Activated naive CD4-positive, alpha-beta T cell treated with anti-CD3 and anti-CD28 coated beads for 36 hours (primary cell): ENCODE results near the gene TANK. TPM values are rescaled to one million over a fixed set of nuclear protein-coding genes. Genes with fewer than 3 reads are reported as not detected.

ENCODE experiments used
- CTCF ChIA-PET: fragments of 350-600 bp; sonication (Branson Sonifier 250); formaldehyde crosslinking; loops from one replicate; lab custom pipeline; 2021; ENCODE audit warnings: antibody characterized with exemption; lab: Charles Lee
- DNase-seq: peaks from one replicate; pipeline ENCODE4 v3.0.0-alpha.2; 2020
- H3K27ac Mint-ChIP-seq: one replicate; pipeline ENCODE4 v1.8.0; 2021; ENCODE audit warnings: mild to moderate bottlenecking, mixed read lengths
- H3K27me3 Mint-ChIP-seq: one replicate; pipeline ENCODE4 v1.8.0; 2021; ENCODE audit warnings: low read depth, mixed read lengths
- H3K36me3 Mint-ChIP-seq: one replicate; pipeline ENCODE4 v1.8.0; 2021; ENCODE audit warnings: low read depth, mixed read lengths
- H3K4me1 Mint-ChIP-seq: one replicate; pipeline ENCODE4 v1.8.0; 2021; ENCODE audit warnings: low read depth, mixed read lengths
- H3K4me3 Mint-ChIP-seq: one replicate; pipeline ENCODE4 v1.8.0; 2021; ENCODE audit warnings: mild to moderate bottlenecking, moderate library complexity, mixed read lengths
- H3K9me3 Mint-ChIP-seq: one replicate; pipeline ENCODE4 v1.8.0; 2021; ENCODE audit warnings: mixed read lengths
- intact Hi-C: fragments of 100-400 bp; cut with micrococcal nuclease; formaldehyde crosslinking; loops from one replicate; pipeline ENCODE4 v1.15.1; 2023
- total RNA-seq, 2 experiments: library from RNA; stranded (reverse); gene quantifications; one replicate each; pipeline ENCODE4 v1.2.3, GENCODE V29; 2021

TANK gene, protein sequence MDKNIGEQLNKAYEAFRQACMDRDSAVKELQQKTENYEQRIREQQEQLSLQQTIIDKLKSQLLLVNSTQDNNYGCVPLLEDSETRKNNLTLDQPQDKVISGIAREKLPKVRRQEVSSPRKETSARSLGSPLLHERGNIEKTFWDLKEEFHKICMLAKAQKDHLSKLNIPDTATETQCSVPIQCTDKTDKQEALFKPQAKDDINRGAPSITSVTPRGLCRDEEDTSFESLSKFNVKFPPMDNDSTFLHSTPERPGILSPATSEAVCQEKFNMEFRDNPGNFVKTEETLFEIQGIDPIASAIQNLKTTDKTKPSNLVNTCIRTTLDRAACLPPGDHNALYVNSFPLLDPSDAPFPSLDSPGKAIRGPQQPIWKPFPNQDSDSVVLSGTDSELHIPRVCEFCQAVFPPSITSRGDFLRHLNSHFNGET
- 10 to 100 TPM; 48.6 to 50.4 TPM for total RNA-seq

DNA sequence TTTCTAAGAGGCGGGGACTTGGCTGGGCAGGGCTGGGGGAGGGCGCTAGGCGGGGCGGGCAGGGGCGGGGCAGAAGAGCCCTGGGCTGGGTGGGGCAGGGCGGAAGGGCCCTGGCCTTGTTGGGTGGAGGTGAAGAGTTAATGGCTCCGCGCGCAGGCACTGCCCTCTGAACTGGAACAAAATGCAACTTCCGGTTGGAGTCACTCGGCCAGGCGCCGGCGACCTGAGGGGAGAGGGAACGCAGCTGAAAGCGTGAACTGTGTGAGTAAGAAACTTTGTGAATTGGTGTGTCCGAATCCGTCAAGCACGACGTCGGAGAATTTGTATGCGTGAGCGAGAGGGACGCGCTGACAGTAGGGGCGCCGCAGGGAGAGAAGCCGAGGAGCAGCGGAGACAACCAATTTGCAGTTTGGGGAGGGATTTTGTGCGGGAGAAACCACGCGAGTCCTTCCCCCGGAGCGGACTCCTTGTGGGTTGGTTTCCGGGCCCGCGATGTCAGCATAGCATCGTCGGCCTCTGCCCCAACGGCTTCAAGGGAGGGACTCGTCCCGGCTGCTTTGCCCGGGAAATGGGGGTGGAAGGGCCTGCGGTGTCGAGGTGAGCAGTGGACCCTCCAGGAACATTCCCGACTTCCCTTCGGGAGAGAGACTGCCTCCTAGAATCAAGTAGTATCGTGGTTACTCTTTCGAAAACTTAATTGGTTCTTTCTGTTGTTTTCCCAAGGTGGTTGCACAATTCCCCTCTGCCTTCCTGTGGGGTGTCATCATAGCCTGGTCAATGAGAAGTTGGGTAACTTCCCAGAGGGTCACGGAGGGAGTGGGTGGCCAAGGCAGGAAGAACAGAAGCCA, at the start of gene TANK:
TANK (plus strand) TSS at position 203 of the 848 bp plus-strand sequence. CDS start 19,235 bp downstream, outside the sequence.
- Mint-ChIP-seq H3K4me1 (peaks cover 48% of the 10 kb centered on the region), H3K27me3 (no peaks in the 10 kb centered on the region), H3K4me3 (peak within 1 kb of the TSS; percentile 96), H3K9me3 (no peaks in the 10 kb centered on the region), H3K36me3 (peaks cover 30% of the 10 kb centered on the region), H3K27ac (peak within 1 kb of the TSS; percentile 99)
- DNase-seq: peak; percentile 94
- intact Hi-C loops: loop anchor here (1.0 to 10.0 kb wide), 11 partner anchors 23 to 1448 kb away; partner anchors contain the start of genes IFIH1, MARCHF7, PSMD14 and RBMS1
- CTCF ChIA-PET: interaction anchor here (0.7 to 1.0 kb wide), 2 partner anchors 72 to 82 kb away, joined by 3 read pairs; no protein-coding TSS in a partner anchor

DNA sequence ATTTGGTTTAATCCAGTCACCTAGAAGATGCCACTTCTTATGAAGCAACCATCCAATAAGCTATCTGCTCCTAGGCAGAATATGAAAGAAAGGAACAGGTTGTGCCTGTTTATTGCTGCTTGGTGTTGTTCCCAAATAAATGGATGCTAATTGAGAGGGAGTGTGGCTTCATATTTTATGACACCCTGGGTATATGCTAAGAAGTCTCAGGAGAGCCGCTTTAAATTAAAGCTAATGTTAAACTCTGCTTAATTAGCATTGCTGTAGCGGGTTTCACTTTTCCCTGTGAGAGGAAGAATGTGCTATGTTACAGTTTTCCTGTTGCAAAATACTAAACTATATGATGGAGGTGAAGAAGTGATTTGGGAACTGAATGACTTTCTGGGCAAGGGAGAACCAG, 48.7 kb upstream of the TANK start:
- H3K27me3 Mint-ChIP-seq: peaks cover 2% of the 10 kb centered on the region
- intact Hi-C loops: no loop called here
- no peaks in the 10 kb centered on the region for H3K9me3 Mint-ChIP-seq
- H3K4me3 Mint-ChIP-seq: no peak overlapping the region
- peaks cover 5% of the 10 kb centered on the region for H3K4me1 Mint-ChIP-seq
- CTCF ChIA-PET: interaction anchor here (0.6 to 1.1 kb wide), 3 partner anchors 35 to 79 kb away, joined by 3 to 4 read pairs (median 3); no protein-coding TSS in a partner anchor
- H3K27ac Mint-ChIP-seq: no peak overlapping the region
- no peak for DNase-seq
- no peaks in the 10 kb centered on the region for H3K36me3 Mint-ChIP-seq

DNA sequence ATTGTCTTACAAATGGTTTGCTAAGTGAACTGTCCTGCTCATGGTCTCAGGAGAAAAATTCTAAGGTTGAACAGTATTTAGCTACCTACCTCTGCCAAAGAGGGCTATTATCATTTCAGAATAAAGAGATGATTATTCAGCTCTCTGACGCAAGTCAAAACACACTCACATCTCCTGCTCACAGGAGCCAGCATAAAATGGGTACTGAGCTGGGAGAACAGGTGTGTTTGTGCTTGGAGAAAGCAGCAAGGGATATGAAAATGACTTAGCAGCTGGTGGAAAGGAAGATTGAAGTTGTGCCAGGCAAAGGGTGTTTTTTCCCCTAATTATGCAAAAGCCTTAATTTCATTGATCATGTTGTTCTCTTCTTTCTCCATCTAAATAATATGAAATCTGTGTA, 47.3 kb upstream of the TANK start:
- Mint-ChIP-seq H3K4me3 (no peak overlapping the region), H3K9me3 (no peaks in the 10 kb centered on the region), H3K4me1 (no peaks in the 10 kb centered on the region), H3K27ac (no peak overlapping the region), H3K27me3 (peaks cover 2% of the 10 kb centered on the region), H3K36me3 (no peaks in the 10 kb centered on the region)
- DNase-seq: no peak
- CTCF ChIA-PET: interaction anchor here (1.0 kb wide), 1 partner anchor 111 kb away, joined by 3 read pairs; no protein-coding TSS in a partner anchor
- intact Hi-C loops: no loop called here

DNA sequence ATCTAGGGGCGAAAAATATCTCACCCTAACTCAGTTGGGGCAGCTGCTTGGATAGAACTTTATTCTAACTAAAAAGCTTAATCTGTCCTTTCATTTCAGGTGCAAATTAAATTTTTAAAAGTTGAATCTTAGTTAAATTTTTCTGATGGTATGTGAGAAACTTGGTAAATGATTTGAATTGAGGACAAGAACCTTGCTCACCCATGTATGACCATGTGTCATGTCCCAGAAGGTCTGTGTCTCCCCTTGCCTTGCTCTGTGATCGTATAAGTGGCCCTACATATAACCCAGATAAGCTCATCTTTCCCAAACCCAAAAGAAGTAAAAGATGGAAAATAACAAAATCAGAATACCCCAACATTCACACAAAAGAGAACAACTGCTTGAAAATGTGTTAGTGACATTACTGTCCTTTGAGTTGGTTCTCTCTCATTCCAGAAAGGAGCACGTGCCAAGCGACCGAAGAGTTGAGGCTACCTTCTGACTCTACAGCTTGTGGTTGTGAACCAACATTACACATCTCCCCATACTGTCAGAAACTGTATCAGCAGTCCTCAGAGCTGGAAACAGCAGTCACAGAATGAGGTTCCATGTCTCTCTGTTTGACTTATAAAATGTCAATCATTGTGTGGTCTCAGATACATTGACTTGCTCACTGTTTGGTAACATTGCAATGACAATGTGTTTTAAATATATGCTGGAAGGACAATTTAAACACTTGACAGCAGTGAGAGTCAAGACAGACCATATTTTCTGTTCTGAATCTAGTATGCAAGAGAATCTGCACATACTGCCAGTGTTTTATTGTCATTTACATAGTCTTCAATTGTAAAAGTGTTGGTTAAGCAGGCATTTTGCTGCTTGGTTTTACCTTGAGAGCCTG, 46.3 kb upstream of the TANK start:
- Mint-ChIP-seq H3K36me3 (no peaks in the 10 kb centered on the region), H3K27ac (no peak overlapping the region), H3K4me1 (no peaks in the 10 kb centered on the region), H3K27me3 (peaks cover 2% of the 10 kb centered on the region), H3K9me3 (no peaks in the 10 kb centered on the region), H3K4me3 (no peak overlapping the region)
- DNase-seq: no peak
- CTCF ChIA-PET: interaction anchor here (1.0 to 1.5 kb wide), 3 partner anchors 9 to 110 kb away, joined by 3 to 4 read pairs (median 3); no protein-coding TSS in a partner anchor
- intact Hi-C loops: no loop called here

DNA sequence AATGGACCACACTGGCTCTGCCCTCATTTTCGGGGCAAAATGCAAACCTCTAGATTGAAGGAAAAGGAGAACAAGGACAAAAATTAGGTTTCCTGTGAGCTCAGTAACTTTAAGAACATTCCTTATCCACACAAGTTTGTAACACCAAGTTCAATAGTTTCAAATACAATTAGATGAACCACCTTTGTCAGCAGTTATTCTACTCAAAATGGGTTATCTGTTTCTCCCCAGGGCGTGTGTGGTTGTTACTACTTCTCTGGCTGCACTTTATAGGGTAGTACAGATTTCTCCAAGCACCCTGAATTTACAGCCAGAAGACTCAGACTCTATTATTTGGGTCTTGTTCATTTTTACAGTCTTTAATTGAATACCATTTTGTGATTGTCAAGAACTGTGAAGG, 45.0 kb upstream of the TANK start:
- Mint-ChIP-seq H3K4me3 (no peak overlapping the region), H3K9me3 (no peaks in the 10 kb centered on the region), H3K4me1 (no peaks in the 10 kb centered on the region), H3K27me3 (peaks cover 2% of the 10 kb centered on the region), H3K27ac (no peak overlapping the region), H3K36me3 (no peaks in the 10 kb centered on the region)
- CTCF ChIA-PET: interaction anchor here (0.7 to 1.5 kb wide), 3 partner anchors 8 to 54 kb away, joined by 3 read pairs; no protein-coding TSS in a partner anchor
- DNase-seq: no peak
- intact Hi-C loops: no loop called here

DNA sequence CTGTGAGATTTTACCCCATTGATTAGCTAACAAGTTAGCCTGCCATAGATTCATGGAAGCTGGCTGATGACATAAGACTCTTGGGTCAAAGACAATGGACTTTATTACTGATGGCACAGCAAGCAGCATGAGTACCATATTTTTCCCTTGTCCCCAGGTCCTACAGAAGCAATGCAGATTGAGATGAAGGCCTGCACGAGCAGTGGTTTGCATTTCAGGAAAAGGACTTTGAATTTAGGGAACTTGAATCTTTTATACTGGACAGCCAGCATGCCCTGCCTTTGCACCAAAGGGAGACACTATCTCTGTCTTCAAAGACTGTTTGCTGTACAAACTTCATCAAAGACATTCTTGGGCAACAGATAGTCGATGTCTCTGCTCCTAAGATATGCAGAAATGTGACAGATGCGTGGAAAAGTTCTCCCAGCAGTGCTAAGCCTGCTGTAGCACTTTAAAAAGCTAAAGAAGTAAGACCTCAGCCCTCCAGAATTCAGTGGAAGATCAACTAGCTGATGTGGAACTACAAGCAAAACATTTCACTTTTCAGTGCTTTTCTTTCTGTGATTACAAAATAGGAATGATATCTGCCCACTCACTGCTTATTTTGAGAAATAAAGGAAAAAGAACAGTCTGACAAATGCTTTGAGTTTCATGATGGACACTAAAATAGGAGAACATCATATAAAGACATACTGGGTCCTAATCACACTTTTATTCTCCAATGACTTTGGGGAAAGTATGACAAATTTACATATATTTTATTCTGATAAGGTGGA, 44.4 kb upstream of the TANK start:
- peaks cover 2% of the 10 kb centered on the region for H3K27me3 Mint-ChIP-seq
- intact Hi-C loops: no loop called here
- no peaks in the 10 kb centered on the region for H3K4me1 Mint-ChIP-seq
- H3K9me3 Mint-ChIP-seq: no peaks in the 10 kb centered on the region
- CTCF ChIA-PET: interaction anchor here (0.7 to 1.5 kb wide), 4 partner anchors 8 to 53 kb away, joined by 3 read pairs; no protein-coding TSS in a partner anchor
- H3K36me3 Mint-ChIP-seq: no peaks in the 10 kb centered on the region
- DNase-seq: no peak
- H3K4me3 Mint-ChIP-seq: no peak overlapping the region
- no peak overlapping the region for H3K27ac Mint-ChIP-seq

DNA sequence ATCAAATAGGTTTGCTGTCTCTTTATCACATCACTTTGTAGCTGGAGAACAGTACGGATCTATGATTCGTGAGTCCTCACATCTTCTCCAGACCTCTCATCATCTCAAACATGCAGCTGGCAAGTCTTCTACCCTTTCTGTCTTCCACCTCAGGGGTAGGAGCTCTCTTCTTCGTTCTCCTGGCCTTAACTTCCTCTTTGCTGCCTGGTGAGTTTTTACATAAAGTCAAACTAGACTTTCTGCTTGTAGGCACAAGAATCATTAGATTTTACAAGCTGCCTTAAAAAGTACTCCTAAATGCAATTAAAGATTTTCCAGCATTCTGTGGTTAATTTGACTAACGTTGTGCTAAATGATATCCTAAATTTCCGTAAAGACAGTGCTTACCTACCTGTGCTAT, 43.7 kb upstream of the TANK start:
- H3K27ac Mint-ChIP-seq: no peak overlapping the region
- H3K36me3 Mint-ChIP-seq: no peaks in the 10 kb centered on the region
- H3K9me3 Mint-ChIP-seq: no peaks in the 10 kb centered on the region
- CTCF ChIA-PET: interaction anchor here (0.6 to 1.3 kb wide), 2 partner anchors 9 to 1177 kb away, joined by 3 read pairs; no protein-coding TSS in a partner anchor
- H3K27me3 Mint-ChIP-seq: peaks cover 2% of the 10 kb centered on the region
- no peak for DNase-seq
- H3K4me3 Mint-ChIP-seq: no peak overlapping the region
- H3K4me1 Mint-ChIP-seq: no peaks in the 10 kb centered on the region
- intact Hi-C loops: no loop called here

DNA sequence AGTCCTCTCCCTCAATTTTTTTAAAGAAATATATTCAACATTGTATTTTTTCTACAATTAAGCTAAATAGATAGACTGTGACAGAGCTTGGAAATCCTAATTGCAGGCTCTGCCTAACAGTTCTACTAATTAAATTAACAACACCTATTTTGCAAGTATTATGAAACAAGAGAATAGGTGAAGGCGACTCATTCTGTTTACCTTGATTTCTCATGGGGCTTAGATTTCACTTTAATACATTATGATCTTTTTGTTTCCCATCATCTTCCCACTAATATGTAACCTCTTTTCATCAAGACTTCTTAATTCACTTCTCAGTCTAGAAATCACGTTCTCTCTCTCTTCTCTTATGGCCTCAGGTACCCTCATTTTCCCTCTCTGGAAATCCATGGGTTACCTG, 42.7 kb upstream of the TANK start:
- Mint-ChIP-seq H3K27me3 (peaks cover 1% of the 10 kb centered on the region), H3K9me3 (no peaks in the 10 kb centered on the region), H3K4me3 (no peak overlapping the region), H3K27ac (no peak overlapping the region), H3K4me1 (peaks cover 4% of the 10 kb centered on the region), H3K36me3 (no peaks in the 10 kb centered on the region)
- CTCF ChIA-PET: interaction anchor here (0.6 to 2.4 kb wide), 6 partner anchors 8 to 419 kb away, joined by 3 to 11 read pairs (median 4); no protein-coding TSS in a partner anchor
- intact Hi-C loops: no loop called here
- no peak for DNase-seq

DNA sequence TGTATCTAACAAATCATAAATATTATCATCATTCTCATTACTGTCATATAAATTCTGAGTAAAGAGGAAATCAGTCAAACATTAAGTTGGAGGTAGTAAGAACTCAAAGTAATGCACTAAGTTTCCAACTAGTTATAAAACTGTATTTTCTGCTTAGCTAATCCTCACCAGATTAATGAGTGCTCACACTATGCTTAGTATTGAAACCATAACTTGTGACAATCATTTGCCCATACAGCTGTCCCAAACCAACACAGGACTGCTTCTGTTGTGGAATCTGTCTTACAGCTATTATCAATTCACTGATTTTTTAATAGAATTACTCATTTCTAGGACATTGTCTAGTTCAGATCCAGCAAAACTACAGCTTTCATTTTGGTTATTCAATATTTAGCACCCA, 41.5 kb upstream of the TANK start:
- no peak overlapping the region for H3K27ac Mint-ChIP-seq
- CTCF ChIA-PET: interaction anchor here (1.0 to 3.0 kb wide), 6 partner anchors 9 to 55 kb away, joined by 3 to 11 read pairs (median 5); no protein-coding TSS in a partner anchor

DNA sequence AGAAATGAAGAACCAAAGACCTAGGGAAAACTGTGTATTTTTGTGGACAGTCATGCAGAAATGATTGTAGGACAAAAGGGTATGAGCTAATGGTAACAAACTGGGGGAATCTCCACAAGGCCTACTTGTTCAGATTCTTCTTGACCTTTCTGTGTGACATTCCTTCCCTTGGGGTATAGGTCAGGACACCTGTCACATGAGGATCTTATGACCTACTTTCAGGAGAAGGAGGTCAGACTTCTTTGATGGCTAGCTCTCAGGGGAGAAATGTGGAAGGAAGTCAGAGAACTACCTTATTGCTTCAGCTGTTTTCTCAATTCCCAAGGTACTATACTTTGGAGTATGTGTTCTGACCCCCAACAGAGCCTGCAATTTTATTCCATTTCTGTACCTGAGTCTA, 40.7 kb upstream of the TANK start:
- CTCF ChIA-PET: interaction anchor here (2.4 to 3.0 kb wide), 3 partner anchors 10 to 56 kb away, joined by 7 to 11 read pairs (median 10); no protein-coding TSS in a partner anchor
- Mint-ChIP-seq H3K4me3 (no peak overlapping the region), H3K27ac (no peak overlapping the region), H3K36me3 (no peaks in the 10 kb centered on the region), H3K27me3 (no peaks in the 10 kb centered on the region), H3K9me3 (no peaks in the 10 kb centered on the region), H3K4me1 (peaks cover 20% of the 10 kb centered on the region)
- DNase-seq: no peak
- intact Hi-C loops: no loop called here

More for the DNA sequence above, 41.5 kb upstream of the TANK start:
- Mint-ChIP-seq H3K4me1 (peaks cover 16% of the 10 kb centered on the region), H3K36me3 (no peaks in the 10 kb centered on the region), H3K4me3 (no peak overlapping the region), H3K9me3 (no peaks in the 10 kb centered on the region), H3K27me3 (no peaks in the 10 kb centered on the region)
- intact Hi-C loops: no loop called here
- DNase-seq: no peak
